Activated CD8-positive, alpha-beta memory T cell treated with anti-CD3 and anti-CD28 coated beads for 24 hours (primary cell): Measurements from ENCODE around the gene ATG16L1.

Source experiments
- DNase-seq: peaks from one replicate; pipeline ENCODE4 v3.0.0-alpha.2; 2020

The ATG16L1 gene

DNA sequence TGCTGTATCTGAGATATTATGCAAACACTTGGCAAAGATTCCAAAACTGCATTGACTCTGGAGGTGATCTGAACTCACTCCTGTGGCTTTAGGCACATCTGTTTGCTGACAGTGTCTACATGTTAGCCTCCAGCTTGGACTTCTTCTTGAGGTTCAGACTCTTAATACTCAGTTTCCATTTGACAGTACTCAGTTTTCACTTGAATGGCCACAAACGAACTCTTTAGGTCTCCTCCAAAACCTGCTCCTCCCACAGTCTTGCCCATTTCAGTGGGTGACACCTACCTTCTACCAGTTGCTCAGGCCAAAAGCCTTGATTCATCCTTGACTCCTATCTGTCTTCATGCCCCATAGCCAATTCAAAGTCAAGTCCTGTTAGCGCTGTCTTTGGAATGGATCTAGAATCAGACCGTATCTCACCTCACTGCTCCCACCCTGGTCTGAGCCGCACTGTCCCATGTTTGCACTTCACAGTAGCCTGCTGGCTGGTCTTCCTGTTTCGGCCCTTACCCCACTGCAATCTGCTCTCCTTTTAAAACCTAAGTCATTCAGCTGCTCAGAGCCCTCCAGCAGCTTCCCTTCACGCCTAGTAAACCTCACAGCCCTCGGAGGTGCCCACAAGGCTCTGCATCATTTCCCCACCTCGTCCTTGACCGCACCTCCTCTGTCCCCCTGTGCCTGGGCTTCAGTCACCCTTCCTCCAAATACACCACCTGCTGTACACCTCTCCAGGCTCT lies 10.5 kb downstream of the ATG16L1 start:
- no peak for DNase-seq

DNA sequence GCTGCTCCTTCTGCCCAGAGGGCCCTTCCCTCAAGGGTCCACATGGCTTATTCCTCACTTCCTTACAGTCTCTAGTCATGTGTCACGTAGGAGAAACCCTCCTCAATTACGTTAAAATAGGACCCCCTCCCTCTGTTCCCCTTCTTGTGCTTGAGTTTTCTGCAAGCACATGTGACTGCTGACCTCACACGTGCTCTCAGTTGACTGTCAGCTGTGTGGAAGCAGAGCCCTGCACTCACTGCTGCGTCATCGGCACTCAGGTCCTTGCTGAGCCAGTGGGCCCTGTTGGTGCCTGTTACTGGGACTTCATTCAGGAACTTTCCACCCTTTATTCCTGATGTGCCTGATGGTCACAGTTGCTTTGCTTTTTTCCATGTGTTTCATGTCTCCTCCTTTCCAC lies 11.1 kb downstream of the ATG16L1 start:
- no peak for DNase-seq

DNA sequence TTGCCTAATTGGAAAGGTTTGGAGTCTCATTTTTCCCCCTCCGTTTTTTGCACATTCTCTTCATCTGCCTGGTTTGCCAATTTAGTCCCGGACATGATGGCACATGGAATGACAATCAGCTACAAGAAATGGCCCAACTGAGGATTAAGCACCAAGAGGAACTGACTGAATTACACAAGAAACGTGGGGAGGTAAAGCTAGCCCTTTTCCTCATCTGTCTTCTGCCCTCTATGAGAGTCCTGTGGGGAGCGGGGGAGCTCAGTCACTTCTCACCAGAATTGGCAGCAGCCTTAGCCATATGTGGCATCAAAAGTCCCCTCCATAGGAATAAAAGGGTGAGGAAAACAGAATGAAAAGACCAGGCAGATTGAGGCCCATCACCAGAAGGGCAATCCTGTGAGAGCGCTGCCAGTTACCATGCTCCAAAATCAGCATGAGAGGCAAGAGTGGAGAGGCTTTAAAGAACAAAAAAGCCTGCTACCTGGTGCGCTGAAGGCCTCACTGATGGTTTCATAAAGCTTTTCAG lies 11.6 kb downstream of the ATG16L1 start:
- no peak for DNase-seq

DNA sequence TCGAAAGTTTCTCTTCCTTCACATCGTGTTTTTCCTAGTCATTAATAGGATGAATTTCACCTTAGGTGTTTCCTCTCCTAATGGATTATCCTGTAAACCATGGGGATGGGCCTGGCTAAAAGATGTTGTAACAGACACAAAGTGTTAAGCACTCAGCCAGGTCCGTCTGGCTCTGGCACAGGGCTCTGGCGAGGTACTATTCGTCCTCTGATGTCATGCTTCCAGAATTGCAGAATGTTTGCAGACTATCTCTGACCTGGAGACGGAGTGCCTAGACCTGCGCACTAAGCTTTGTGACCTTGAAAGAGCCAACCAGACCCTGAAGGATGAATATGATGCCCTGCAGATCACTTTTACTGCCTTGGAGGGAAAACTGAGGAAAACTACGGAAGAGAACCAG lies 13.2 kb downstream of the ATG16L1 start:
- no peak for DNase-seq

DNA sequence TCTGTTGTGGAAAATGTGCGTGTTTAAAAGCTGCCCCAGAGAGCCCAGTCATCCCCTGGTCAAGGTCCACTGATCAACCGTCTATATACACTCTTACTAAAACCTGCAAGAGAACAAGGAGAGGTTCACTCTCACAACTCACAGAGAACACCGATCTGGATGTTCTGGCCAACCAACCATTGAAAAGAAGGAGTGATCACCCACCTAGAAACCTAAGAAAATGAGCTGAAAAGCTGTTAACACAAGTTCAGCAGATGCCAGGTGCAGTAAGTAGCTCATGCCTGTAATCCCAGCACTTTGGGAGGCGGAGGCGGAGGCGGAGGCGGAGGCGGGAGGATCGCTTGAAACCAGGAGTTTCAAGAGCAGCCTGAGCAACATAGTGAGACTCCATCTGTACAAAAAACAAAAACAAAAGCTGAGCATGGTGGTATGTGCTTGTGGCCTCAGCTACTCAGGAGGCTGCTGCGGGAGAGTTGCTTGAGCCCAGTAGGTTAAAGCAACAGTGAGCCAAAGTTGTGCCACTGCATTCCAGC lies 14.5 kb downstream of the ATG16L1 start:
- DNase-seq: no peak

GRCh38 chr2:233266481-233266880 lies 15.0 kb downstream of the ATG16L1 start:
- DNase-seq: no peak

- peak; percentile 82 for DNase-seq
Measured at GRCh38 chr2:233267516-233268245, 16.2 kb downstream of the ATG16L1 start.

GRCh38 chr2:233270366-233270765 lies 18.9 kb downstream of the ATG16L1 start:
- no peak for DNase-seq

- DNase-seq: no peak
Measured at GRCh38 chr2:233270951-233271350, 19.5 kb downstream of the ATG16L1 start.

DNA sequence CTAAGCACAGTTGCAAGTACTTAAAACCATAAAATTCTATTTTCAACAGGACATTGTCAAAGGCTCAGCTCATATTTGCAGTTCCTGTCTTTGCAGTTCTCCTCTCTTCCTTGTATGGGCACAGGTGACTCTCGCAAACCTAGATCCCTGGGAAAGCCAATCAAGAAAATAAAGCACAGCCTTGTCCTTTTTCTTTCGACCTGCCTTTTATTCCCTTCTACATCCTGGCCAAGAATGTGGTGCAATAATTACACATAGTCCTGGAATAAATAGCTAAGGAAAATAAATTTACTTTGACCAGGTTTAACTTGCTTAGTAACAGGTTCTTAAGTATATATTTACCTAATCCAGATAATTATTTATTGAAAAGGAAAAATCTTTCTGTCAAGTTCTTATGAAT lies 20.2 kb downstream of the ATG16L1 start:
- DNase-seq: no peak

GRCh38 chr2:233273120-233273519 lies 21.6 kb downstream of the ATG16L1 start:
- no peak for DNase-seq

- DNase-seq: no peak
Measured at GRCh38 chr2:233275223-233275622, 23.8 kb downstream of the ATG16L1 start.

DNA sequence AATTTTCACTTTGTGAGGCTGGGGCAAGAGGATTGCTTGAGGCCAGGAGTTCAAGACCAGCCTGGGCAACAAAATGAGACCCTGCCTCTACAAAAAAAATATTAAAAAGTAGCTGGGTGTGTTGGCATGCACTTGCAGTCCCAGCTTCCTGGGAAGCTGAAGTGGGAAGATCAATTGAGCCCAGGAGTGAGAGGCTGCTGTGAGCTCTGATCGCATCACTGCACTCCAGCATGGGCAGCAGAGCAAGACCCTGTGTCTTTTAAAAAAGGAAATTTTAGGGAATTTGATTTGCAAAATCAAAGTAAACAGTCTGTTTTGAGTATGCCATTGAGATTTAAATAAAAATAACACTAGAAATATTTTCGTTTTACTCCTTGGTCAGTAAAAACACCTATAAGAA lies 27.4 kb downstream of the ATG16L1 start:
- no peak for DNase-seq

GRCh38 chr2:233280114-233280693 lies 28.7 kb downstream of the ATG16L1 start:
- DNase-seq: no peak

DNA sequence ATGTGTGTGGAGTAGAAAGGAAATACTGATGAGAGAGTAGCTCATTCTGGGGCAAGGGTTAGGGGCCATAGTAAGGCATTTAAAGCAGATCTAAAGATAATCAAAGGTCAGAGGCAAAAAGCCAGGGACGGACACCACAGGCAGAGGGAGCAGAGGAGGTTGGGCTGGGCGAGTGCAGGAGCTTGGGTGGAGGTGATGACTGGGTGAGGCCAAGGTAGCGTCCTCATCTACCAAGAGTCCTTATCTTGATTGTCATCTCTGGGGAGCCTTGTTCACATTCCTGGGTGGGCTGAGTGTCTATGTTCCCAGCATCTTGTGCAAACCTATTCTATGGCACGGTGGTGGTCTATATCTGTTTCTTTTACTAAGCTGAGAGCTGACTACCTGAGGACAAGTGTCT lies 30.1 kb downstream of the ATG16L1 start:
- no peak for DNase-seq

DNA sequence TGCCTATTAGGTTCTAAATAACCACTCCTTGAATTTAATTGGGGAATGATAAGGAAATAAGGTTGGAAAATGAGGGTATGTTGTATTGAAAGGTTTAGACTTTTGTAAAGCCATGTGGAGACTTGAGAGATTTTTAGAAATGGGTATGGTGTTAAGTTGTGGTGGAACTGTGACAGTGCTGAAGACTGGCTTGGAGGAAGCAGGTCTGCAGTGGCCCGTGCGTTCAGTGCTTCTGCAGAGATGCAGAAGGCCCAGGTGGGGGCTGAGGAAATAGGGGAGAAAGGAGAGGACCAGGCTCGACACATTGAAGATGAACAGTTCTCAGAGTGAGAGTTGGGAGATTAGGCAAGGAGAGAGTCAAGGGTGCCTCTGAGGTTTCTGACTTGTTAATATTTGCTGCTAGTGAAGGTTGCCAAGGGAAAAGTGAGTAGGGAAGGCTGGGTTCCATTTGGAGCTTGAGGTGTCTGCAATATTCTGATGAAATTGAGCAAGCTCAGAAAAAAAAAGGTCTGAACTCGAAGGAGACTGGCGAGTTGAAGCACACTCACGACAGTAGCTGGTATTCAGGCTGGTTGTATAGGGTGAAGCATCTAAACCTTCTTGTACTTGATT lies 30.6 kb downstream of the ATG16L1 start:
- DNase-seq: no peak

DNA sequence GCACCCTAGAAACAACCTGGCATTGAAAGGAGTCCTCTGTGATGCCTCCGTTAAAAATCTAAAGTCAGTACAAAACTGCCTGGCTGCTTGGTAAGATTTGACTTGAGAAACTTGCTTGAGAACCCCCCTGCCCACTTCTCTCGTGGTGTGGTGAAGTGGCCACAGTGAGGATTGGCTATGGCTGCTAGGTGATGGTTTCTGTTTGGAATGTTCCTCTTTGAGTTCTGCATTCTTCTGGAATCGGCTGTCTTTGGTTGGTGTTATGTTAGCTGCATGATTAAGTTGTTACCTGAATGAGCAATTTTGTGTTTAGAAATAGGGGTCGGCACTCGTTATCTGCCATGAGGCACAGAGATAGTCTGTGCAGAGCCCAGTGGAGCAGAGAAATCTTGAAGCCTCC lies 34.4 kb downstream of the ATG16L1 start:
- no peak for DNase-seq

- DNase-seq: no peak
Measured at GRCh38 chr2:233287871-233288270, 36.4 kb downstream of the ATG16L1 start.

GRCh38 chr2:233288663-233289062 lies 37.2 kb downstream of the ATG16L1 start:
- DNase-seq: no peak

DNA sequence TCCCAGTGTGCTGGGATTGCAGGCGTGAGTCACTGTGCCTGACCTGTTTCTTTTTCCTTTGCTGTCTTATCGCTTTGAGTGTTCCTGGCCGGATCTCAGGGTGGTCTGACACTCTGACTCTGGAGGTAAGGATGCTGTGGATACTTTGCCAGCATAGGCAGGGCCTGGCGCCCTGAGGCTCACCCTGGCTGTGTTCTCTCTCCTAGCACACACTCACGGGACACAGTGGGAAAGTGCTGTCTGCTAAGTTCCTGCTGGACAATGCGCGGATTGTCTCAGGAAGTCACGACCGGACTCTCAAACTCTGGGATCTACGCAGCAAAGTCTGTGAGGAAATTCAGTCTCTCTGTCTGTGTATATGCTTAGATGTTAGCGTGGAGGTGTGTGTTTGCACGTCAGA lies 38.2 kb downstream of the ATG16L1 start:
- no peak for DNase-seq

GRCh38 chr2:233290051-233290845 lies 38.8 kb downstream of the ATG16L1 start:
- no peak for DNase-seq

- no peak for DNase-seq
Measured at GRCh38 chr2:233295891-233296290, 44.4 kb downstream of the ATG16L1 start.
